Stimulated activated CD4-positive, alpha-beta T cell treated with anti-CD3 and anti-CD28 coated beads, Interleukin-2, amount 100 ng/mL, for 24 hours (primary cell): ENCODE measurements around the gene KCNK15.
"Not testable (repeated sequence)": the region's sequence is repeated elsewhere in the genome, so short reads cannot be mapped to it uniquely, and the experiment has no call there.

Experiments used
- DNase-seq, 2 donors: peaks; one replicate each; pipeline ENCODE4 v3.0.0-alpha.2; 2020

KCNK15 gene

DNA sequence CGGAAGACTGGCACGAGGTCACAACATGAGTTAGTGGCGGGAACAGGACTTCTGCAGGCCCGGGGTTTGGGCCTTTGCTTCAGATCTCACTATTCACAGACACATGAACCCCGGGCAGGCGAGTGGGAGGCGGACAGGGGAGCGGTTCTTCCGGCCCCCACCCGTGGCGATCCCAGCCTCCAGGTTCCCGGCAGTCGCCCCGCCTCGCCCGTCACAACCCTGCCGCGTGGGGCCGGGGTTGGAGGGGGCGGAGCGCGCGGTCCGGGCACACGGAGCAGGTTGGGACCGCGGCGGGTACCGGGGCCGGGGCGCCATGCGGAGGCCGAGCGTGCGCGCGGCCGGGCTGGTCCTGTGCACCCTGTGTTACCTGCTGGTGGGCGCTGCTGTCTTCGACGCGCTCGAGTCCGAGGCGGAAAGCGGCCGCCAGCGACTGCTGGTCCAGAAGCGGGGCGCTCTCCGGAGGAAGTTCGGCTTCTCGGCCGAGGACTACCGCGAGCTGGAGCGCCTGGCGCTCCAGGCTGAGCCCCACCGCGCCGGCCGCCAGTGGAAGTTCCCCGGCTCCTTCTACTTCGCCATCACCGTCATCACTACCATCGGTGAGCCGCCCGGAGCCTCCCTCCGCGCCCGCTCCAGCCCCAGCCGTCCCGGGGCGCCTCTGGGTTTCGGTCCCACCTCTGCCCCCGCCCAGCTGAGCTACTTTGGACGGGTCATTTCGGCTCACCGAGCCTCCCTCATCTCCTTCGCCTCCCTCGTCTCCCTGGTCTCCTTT is at the start of gene KCNK15:
TSS of gene KCNK15 (plus strand) at position 268 of the 769 bp plus-strand sequence. CDS start at position 314, 46 bp downstream.
- peak; percentile 55 to 67 for DNase-seq

DNA sequence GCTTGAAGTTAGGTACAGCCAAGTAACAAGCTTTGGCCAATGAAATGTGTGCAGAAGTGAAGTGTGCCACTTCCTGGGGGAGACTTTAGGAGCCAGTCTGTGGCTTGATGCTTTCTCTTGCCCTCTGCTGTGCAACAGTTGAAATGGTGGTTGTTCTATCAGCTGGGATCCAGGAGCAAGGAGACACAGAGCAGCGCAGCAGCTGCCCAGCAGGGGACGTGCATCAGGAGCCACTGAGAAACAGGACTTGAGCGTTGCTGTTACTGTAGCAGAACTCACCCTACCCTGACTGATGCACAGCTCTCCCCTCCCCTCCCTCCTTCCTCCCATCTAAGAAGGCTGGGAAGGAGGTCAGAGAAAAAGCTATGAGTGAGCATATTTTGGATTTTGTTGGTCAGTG is 49.4 kb upstream of the KCNK15 start:
- DNase-seq: no peak

DNA sequence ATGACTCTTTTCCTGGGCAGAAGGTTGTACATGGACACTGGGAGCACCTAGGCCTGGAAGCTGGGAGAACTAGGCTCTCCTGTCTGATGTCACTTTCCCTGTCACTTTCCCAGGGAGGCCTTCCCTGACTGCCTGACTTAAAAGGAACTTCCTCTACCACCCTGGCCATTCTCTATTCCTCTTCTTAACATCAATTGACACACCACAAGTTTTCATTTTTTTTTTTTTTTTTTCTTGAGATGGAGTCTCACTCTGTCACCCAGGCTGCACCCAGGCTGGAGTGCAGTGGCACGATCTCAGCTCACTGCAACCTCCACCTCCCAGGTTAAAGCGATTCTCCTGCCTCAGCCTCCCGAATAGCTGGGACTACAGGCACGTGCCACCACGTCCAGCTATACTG is 48.6 kb upstream of the KCNK15 start:
- not testable (repeated sequence) for DNase-seq

DNA sequence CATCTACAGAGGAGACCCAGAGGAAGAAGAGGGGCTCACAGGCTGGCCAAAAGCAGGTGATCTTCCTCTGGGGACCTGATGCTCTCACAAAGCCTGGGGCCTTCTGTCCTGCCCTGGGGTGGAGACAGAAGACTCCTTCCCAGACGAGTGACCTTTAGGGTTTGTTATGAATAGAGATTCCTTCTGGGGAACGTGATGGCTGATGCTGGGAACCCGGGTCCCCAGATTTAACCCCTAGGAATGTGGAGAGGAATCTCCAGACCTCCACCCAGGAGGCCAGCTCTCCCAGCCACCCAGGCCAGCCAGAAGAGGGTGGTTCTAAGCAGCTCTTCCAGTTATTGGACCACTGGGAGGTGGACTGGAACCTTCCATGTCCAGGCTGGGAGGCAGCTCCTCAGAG is 47.3 kb upstream of the KCNK15 start:
- DNase-seq: no peak

DNA sequence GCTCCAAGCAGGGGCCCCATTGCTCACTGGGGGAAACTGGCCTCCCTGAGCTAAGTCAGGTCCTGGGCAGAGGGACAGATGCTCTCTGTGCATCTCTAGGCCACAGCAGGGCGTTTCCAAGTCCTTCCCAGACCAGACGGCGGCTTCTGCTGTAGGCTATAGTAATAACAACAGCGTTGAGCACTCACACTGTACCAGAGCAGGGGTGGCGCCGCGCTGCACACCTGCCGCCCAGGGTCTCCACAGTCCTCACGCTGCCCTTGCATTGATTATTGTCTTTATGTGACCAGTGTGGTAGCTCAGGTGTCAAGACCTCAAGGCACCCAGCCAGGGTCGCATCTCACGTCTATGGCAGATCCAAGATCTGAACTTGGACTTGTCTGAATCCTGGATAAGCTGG is 45.4 kb upstream of the KCNK15 start:
- no peak for DNase-seq

DNA sequence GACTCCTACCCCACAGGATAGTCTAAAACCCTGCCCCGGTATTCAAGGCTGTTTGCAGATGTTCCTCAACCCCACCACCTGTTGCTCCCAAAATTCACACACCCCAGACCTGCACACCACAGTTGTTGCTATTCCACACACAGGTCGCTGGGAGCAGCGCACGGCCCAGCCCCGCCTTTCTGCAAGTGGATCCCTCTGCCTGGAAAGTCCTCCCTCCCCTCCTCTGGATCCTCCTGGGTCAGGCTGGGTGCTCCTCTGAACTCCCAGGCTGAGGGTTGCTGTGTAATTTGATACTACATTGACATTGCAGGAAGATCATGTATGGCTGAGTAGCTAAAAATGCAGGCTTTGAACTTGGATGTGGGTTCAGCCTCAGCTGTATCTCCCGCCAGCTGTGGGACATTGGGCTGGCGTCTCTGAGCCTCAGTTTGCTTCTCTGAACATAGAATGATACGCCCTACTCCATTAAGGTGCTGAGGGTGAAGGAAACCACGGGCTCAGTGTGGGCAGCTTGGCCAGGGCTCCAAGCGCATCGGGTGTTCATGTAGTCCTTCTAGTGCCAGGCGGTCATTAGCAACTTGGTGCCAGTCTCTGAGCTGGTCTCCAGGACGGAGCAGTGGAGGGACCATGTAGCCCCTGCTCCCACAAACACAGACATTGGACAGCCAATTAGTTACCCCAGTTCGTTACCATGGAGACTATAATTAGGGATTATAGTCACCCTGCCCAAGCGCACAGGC is 44.4 kb upstream of the KCNK15 start:
- DNase-seq: no peak

DNA sequence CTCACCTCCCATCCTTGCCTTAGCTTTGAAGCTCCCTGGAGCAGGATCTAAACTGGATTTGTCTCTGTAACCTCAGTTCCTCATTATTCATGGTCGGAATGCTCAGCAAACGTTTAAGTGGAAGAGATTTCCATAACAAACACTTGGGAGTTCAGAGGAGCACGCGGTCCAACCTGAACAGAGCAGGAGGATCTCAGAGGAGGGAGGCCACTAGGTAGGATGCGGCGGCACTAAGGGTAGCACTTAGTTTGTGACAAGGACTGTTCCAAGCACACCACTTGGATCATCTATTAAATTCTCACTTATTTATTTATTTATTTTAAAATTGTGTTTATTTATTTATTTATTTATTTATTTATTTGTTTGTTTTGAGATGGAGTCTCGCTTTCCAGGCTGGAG is 43.8 kb upstream of the KCNK15 start:
- DNase-seq: no peak

DNA sequence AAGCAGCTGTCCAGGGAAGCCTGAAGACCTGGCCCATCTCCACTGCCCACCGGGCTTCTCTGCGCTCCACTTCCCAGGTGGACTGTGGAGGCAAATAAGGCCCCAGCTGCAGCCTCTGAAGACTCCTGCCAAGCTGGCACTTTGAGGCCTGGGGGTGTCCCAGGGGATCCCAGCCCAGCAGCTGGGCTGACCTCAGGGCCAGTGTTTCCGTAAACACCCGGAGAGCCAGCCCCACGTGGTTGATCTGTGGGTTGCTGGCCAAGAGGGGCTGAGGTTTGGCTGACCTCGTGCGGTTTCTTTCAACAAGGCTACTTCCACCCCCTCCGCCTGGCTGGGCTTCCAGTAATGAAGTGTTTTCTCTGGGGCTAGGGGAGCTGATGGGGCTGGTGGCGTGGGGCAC is 42.9 kb upstream of the KCNK15 start:
- DNase-seq: no peak

DNA sequence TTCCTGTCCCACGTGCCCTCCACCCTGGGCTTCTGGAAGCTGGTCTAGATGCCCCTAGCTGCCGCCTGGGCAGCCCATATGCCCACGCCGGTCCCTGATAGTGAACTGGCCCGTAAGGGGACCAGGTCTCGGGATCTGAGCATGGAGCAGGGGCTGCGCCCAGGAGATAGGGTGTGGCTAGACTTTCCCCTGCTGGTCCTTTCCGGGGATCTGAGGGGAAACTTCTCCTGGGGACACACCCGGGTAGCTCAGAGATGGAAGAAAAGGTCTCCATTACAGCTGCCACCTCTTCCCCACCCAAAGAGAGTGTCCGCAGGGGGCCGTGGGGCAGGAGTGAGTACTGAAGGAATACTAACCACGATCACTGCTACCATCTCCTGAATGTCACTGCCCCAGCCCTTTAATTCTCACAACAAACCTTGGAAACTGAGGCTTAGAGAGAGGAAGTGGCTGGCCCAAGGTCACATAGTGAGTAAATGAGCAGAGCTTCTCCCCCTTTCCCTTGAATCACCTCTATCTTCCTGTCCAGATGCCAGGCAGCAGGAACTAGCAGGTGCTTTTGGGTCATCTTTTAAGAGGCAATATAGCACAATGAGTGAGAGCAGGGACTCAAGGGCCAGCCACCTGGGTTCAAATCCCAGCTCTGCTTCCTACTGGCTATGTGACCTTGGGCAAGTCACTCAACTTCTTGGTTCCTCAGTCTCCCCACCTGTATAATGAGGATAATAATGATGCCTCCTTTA is 42.3 kb upstream of the KCNK15 start:
- DNase-seq: no peak

DNA sequence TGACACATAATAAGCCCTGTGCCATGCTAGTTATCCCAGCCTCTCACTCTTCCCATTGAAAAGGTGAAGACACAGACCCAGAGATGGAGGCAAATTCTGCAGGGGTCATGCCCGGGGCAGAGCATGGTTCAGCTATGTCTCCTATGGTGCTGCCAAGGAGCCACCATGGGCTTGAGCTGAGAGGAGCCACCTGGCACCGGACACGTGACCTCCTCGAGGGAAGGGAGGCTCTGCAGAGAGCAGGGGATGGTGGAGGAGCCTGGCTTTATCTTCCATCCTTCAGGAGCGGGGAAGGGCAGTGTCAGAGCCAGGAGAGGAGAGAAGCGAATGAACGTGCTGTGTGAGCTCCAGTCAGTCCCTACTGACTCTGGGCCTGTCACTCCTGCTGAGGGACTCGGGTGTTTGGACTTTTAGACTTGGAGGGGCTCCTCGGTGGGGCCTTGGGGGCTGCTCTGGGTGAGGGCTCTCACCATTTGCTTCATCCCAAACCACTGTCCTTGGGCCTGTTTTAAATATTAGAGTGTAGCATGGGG is 41.6 kb upstream of the KCNK15 start:
- no peak for DNase-seq

DNA sequence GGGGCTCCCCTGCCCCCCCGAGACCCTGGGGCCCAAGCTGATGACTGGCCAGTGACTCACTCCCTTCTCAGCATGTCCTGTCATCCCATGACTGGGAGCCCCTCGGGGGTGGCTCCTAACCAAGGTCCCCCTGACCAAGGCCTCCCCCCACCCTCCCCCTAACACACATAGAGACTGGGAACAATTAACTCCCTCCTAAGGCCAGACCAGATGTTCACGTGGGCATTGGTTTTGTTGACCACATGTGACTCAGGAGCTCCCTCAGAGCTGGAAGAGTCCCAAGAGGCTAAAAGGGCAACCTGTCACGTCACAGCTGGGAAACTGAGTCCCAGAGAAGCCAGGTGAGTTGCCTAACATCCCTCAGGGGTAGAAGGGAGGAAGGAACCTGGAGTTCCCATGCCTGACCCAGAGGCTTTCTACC is 41.1 kb upstream of the KCNK15 start:
- no peak for DNase-seq

DNA sequence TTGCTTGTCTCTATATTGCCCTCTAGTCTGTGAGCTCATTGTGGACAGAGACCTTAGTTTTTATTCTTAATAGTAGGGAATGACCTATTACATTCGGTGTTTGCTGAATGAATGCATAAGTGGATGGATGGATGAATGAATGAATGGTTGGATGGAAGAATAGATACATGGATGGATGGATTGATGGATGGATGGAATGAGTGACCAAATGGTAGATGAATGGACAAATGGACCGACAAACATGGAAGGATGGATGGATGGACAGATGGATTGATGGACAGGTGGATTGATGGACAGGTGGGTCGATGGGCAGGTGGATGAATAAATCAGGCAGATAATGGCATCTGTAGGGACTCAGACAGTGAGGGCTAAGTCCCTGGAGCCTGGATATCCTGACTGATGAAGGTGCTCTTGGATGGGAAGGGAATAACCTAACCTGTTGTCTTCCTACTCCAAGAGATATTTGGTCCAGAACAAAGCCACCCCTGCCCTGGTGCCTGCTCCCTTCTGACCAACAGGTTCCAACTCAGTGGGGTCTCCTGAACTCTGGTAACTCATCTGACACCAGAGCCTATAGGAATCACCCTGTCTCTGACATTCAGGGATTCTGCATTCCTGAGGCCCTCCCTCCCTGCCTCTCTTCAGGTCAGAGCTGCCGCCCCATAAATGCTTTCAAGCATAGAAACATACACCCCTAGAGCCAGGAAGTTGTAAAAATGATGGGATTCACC is 40.1 kb upstream of the KCNK15 start:
- no peak for DNase-seq

DNA sequence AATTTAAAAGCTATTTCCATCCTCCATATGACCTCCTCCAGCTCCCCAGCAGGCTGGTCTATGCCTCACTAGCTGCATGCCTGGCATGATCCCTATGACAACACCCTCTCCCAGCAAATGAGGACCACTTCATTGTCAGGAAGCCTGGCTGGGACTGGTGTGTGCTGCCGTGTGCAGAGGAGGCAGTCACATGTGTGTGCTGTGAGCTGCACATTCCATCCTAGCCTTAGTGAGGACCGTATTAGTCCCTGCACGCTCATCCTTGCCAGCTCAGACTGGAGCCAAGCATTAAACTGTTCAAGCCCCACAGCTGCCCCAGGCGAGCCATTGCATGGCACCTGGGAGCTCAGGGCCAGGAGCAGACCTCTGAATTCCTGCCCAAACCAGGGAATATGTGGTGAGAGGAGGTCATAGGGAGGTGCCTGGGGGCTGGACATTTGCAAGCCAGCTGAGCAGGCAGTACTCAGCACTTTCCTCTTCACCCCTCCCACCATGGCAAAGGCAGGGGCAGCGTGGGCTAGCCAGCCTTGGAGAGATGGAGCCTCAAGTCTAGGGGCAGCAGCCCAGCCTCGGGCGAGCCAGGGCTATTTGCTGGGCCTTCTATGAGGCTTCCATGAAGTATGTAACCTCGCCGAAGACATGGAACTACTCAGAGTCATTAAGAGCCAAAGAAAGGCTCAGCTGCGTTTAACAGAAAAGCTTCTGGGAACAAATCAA is 39.2 kb upstream of the KCNK15 start:
- no peak for DNase-seq

DNA sequence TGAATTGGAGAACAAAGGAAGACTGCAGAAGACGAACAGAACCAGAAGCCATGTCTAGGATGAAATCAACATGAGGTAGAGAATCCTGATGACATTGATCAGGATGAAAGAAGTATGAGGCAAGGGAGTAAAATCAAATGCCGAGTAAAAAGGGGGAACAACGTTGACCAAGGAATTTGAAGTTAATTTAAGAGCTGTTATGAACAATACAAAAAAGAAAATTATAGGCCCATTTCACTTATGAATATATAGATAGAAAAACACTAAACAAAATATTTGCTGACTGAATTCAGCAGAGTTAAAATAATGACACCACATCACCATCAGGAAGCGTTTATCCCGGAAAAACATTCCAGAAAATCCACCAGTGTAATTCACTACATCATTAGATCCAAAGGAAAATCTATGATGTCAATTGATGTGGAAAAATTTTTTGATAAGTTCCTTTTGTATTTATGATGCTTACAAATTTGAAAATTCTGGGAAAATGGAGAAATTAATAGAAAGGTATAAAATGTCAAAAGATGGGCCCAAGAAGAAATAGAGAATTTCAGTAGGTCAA is 38.6 kb upstream of the KCNK15 start:
- DNase-seq: no peak

DNA sequence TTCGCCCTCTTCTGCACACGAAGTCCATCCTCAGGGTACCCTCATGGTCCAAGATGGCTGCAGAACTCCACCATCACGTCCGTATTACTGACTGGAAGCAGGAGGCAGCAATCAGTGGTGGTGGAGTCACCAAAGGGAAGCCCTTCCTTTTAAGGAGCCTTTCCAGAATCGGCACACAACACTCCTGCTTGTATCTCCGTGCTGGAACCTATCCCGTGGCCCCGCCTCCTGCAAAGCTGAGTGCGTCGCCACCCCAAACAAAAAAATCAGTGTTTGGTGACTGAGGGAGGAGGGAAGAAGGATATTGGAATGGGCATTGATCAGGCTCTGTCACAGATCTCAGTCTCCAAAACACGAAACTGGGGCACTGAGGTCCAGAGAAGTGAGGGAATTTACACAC is 36.3 kb upstream of the KCNK15 start:
- DNase-seq: no peak

DNA sequence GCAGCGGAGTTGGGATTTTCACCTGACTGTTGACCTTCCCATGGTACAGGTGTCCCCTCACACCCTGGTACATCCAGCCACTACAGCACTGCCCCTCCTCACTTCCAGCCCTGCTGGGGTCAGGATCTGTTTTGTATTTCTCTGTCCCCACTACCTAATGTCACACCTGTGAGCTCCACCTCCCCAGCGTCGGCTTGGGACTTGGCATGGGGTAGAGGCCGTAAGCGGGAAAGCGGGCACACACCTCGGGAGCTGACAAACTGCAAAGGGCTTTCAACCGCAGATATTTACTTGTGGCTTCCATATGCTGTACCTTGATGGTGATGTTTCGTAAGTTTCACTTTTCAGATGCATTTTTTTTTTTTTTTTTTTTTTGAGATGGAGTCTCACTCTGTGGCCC is 35.9 kb upstream of the KCNK15 start:
- no peak for DNase-seq

DNA sequence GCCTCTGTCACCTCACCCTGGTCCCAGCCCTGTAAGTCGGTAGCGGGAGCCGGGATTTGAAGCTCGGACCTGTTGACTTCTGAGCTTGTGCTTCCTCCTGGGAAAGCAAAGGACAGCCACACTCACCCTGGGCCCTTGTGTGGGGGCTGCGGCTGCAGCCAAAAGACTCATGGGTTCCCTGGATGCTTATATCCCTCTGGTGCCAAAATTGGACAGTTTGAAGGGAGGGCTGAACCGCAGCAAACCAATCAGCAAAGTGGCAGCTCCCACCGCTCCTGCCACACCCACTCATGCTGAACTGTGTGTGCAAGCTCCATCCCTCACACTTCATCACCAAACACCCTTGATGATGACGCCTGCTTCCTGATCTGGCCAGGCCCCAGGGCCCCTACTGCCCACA is 34.4 kb upstream of the KCNK15 start:
- DNase-seq: no peak

DNA sequence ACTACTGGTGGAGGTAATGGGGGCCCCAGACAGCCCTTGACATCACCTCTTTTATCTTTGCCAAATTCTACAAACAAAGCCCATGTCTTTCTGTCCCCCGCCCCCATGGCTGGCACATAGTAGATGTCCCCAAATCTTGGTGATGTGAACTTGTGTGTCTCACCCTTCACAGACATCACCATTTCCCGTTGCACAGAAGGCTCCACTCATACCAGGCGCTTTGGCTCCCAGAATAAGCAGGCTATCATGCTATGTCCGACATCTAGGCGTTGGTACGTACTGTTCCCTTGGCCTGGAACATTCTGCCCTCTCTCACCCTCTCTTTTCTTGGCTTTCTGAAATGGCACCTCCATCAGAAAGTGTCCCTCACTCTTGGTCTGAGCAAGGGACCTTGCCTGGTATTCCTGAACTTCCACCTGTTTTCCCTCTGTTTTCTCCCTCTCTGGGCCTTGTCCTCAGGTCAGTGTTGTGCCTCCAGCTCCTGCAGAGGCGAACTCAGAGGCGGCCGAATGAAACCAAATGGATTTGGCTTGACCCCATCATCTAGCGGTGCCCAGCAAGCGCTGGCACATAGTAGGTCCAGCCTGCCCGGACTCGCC is 31.5 kb upstream of the KCNK15 start:
- DNase-seq: no peak

DNA sequence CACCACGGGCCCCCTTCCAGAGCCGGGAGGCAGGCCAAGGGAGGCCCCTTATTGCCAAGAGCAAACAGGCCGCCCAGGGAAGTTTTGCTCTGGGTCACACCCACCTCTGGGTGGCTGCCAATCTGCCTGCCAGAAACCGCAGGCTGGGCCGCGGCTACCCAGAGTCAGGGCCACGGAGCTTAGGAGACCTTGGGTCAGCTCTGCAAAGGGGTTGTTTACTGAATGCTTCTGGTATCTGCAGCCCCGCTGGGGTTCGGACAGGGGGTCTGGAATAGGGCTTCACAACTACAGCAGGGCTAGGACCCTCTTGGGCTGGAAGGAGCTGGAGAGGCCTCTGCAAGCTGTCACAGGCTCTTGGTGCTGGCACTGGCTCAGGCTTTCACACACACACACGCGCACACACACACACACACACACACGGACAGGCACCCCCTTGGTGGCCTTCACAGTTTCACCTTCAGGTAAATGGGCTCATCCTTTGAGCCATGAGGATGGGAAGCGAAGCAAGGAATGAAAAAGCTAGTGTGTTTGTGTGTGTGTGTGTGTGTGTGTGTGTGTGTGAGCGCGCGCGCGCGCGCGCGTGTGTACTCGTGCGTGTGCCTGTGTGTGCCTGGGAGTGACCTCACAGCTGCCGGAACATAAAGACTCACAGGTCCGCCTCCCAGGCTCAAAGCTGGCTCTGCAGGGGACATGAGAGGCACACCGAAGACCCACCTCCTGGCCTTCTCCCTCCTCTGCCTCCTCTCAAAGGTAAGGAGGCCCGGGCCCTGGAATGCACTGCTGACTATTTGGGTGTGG is 30.8 kb upstream of the KCNK15 start, which contains the start of gene CCN5:
TSS of gene CCN5 (plus strand) at position 669 of the 798 bp plus-strand sequence. CDS start at position 691, 22 bp downstream.
- DNase-seq: no peak
